HG03280 (cell line): ENCODE measurements around the gene NDUFS7.

Experiments
- ATAC-seq: cut with Tn5 transposase; IDR thresholded peaks from one replicate; pipeline ENCODE4 v1.9.1; 2021; ENCODE audit warnings: mild to moderate bottlenecking, moderate library complexity; ENCODE audit not compliant: unreplicated experiment

NDUFS7 gene

DNA sequence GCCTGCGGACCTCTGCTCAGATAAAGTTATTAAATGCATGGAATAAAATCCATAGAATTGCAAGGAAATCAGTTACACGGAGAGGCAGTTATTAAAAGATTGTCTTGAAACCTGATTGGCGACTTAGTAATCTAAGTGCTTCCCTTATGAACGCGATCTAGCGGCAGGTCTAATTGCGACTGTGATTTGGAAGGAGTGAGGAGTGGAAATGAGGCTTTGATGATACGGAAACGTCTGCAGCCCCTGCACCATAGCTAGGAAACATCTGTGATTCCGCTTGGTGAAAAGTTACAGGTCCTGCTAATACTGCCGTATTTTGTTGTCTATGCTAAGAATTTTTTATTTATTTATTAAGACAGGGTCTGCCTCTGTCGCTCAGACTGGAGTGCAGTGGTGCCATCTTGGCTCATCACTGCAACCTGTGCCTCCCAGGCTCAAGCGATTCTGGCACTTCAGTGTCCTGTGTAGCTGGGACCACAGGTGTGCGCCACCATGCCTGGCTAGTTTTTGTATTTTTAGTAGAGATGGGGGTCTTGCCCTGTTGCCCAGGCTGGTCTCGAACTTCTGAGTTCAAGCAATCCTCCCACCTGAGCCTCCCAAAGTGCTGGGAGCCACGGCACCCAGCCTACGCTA, 887 bp downstream of the NDUFS7 start:
- ATAC-seq: no peak

DNA sequence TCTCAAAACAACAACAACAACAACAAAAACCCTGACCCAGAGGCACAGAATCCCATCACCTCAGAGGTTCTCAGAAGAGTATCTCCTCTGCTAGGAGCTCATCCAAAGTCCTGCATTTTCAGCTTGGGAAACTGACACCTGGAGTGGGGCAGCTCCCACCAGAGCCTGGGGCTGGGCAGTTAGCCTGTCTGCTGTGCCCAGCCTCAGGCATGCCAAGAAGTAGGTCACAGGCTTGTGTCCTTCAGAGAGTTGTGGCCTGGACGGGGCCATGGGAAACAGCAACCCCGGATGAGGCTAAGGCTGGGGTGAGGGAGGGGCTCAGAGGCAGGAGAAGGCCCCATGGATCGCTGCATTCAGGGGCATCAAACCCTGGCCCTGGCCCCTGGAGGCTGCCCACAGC, 2.1 kb downstream of the NDUFS7 start:
- no peak for ATAC-seq

DNA sequence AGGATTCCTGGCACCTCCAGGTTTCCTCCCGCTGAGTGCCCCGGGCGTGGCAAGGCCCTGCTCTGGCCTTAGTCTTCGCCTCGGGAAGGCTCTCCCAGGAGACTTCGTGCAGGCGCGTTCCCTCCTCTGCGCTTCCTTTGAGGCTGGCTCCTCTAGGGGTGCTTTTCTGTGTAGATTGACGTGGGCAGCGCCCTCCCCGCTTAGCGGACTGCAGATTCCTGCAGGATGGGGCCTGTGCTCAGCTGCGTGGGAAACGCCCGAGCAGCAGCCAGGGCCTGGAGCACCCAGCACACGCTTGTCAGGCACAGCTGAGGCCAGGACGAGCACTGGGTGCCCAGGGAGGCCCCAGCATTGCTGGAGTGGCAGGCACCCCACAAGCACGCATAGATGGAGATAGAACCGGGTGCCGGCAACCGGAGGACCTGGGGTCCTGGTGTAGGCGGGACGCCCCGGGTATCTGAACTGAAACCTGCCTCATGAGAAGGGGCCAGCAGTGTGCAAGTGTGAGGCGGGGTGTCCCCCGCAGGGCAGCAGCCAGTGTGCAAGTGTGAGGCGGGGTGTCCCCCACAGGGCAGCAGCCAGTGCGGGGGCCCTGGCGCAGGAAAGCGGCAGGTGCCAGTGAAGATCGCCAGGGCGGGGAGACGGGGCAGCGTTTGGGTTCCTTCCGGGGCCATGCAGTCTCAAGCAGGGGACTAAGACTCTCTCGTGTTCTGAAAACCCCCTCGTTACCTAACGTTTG, 3.4 kb downstream of the NDUFS7 start:
- ATAC-seq: no peak

DNA sequence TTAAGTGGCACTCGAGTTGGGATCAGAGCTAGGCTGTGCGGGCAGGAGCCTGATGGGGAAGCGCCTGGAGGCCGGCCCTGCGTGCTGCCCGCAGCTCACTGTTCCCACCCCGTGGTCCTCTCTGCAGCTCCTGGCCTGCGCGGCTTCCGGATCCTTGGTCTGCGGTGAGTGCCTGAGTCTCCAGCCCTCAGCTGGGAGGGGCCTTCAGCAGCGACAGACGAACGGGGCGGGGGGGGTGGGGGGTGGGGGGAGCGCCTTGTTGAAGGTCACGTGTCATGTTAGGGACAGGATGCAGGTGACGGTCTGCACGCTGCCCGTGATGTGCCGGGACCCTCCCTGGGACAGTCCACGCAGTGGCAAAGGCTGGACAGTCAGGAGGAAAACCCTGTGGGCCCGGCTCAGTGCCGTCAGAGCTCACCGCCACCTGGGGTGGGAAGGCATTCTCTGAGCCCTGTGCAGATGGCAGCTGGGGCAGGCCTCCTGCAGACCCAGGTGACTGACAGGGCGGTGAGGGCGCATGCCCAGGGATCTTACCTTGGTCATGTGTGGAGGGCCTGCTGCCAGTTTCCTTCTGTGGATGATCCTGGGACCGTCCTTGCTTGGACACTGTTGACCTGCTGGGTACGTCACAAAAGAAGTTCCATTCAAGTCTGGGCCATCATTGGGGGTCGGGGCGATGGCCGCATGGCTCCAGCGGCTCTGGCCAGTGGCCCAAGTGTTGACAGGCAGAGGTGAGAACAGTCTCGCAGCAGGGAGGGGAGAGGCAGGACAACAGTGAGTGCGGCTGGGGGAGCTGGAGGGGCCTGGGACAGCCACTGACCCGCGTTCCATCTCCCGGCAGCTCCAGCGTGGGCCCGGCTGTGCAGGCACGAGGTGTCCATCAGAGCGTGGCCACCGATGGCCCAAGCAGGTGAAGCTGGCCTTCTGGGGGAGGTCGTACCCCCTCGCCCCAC, 4.3 kb downstream of the NDUFS7 start:
- ATAC-seq: no peak

DNA sequence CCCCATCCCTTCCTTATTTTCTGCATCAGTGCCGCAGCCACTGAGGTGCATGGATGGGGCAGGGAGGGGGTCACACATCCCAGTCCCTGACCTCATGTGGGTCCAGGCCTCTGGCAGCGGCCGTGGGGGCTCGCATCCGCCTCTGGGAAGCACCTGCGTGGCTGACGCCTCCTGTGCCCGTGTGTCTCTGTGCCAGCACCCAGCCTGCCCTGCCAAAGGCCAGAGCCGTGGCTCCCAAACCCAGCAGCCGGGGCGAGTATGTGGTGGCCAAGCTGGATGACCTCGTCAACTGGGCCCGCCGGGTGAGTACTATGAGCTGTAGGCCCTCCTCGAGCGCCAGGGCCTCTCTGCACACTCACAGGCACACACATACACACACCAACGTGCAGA, 4.9 kb downstream of the NDUFS7 start:
- ATAC-seq: no peak

DNA sequence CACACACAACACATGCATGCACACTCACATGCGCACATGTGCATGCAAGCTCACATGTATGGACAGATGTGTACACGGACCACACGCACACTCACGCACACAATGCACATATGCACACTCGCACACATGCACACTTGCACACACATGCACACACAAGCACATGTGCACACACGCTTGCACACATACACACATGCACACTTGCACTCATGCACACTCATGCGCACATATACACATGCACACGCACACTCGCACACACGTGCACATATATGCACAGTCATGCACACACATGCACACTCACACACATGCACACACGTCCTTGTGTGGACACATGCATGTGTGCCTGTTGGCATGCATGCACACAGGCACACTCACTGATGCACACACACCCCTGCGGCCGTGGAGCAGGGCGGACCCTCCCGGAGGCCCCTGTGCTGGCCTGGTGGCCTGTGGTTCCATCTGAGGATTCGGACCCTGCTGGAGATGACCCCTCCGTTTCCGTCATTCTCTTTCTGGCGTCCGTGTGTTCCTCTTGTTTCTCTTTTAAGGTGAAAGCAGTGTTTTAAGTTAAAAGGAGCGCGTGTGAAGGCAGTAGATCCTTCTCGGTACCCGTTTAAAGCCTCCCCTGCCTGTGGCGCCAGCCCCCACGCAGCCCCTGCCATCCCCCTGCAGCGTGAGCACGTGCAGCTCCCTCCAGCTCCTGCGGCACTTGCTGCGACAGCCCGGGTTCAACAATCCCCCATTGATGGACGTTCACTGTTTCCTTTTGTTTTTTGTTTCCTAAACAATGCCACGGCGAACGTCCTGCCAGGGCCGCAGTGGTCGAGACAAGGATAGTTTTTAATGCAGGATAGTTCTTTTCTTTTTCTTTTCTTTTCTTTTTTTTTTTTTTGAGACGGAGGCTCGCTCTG, 5.6 kb downstream of the NDUFS7 start:
- no peak for ATAC-seq

DNA sequence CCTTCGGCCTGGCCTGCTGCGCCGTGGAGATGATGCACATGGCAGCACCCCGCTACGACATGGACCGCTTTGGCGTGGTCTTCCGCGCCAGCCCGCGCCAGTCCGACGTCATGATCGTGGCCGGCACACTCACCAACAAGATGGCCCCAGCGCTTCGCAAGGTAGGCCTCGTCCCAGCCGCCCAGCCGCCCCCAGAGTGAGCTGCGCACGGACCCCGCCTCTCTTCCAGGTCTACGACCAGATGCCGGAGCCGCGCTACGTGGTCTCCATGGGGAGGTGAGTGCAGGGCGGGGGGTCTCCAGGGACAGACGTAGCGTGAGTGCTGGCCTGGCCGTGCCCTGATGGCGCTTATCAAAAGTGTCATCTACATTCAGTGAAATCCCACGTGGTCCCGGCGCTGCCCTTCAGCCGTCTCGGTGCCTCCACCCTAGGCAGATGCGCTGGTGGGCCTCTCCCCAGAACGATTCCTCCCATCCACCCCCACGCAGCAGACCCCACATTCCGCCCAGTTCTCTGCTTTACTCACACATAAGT, 7.2 kb downstream of the NDUFS7 start:
- ATAC-seq: no peak

DNA sequence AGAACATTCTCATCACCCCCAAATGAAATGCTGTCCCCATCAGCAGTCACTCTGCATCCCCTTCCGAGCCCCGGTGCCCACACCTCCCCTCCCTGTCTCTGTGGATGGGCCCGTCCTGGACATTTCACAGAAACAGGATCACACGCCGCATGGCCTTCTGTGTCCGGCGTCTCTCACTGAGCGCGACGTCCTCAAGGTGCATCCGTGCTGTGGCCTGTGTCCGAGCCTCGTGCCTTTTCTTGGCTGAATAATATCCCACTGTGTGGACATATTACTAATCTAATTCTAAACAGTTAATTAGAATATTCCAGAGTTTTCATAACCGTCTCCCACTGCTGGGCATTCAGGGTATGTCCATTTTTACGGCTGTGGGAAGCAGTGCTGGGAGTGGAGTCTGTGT, 8.7 kb downstream of the NDUFS7 start:
- ATAC-seq: no peak

DNA sequence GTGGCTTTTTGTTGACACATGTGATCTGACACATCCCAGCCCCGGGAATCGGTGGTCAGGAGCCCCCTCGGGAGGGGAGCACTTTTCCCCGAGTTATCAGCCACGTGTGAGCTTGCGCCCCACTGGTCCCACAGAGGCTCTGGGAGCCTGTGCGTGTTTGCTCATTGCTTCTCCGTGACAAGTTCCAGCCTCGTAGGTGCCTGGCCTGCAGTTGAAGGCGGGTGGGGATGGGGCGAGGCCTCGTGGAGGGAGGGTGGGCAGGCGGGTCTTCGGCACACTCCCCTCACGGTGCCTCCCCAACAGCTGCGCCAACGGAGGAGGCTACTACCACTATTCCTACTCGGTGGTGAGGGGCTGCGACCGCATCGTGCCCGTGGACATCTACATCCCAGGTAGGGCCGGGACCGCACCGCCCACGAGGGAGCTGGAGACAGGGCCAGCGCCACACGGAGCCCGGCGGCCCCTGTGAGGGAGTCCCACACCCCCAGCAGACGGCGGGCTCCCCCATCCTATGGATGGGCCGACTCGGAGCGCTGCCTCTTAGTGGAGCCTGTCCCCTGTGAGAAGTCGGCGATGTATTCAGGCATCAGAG, 9.3 kb downstream of the NDUFS7 start:
- no peak for ATAC-seq

DNA sequence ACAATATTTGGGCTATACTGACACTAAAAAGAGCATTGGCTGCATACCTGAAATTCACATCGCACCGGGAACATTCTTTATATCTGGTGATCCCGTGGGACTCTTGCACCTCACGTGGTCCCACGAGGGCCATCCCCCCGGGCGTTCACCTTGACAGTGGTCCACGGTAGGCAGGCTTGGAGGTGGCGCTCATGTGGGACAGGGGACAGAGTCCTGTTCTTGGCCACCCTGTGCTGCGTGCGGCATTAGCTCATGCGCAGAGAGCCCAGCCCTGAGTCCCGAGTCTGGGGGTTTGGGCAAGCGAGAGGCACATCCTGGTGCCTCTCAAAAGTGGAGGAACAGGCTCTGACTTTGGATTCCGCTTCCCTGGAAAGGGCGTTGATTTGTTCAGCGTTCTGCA, 10.1 kb downstream of the NDUFS7 start:
- ATAC-seq: no peak

DNA sequence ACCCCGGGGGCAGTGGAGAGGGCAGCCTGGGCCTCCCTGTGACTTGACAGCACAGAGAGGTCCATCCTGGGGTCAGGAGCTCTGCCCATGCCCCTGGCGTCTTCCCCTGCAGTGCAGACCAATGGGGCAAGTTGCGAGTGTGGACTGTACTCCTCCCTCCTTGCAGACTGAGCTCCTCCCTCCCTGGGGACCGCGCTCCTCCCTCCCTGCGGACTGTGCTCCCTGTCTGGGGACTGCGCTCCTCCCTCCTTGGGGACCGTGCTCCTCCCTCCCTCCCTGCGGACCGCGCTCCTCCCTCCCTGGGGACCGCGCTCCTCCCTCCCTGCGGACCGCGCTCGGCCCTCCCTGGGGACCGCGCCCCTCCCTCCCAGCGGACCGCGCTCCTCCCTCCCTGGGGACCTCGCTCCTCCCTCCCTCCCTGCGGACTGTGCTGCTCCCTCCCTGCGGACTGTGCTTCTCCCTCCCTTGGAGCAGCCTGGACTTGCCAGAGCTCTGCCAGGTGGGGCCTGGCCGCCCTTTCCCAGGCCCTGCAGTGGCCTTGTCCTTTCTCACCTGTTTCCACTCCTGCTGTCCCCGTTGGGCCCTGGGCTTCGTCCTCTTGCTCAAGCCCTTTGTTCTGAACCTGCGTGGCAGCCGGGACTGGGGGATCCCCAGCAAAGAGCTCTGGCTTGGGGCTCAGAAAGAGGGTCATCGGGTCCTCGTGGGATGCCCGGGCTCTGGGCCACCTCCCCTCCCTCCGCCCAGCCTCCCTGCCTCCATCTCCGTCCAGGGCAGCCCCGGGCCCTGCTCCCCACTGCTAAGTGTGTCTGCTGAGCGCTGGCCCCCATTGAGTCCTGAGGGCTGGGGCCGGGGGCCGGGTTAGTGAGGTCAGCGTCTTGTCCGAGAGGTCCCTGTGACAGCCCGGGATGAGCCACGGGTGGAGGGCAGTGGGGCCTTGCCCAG, 10.8 kb downstream of the NDUFS7 start:
- no peak for ATAC-seq

DNA sequence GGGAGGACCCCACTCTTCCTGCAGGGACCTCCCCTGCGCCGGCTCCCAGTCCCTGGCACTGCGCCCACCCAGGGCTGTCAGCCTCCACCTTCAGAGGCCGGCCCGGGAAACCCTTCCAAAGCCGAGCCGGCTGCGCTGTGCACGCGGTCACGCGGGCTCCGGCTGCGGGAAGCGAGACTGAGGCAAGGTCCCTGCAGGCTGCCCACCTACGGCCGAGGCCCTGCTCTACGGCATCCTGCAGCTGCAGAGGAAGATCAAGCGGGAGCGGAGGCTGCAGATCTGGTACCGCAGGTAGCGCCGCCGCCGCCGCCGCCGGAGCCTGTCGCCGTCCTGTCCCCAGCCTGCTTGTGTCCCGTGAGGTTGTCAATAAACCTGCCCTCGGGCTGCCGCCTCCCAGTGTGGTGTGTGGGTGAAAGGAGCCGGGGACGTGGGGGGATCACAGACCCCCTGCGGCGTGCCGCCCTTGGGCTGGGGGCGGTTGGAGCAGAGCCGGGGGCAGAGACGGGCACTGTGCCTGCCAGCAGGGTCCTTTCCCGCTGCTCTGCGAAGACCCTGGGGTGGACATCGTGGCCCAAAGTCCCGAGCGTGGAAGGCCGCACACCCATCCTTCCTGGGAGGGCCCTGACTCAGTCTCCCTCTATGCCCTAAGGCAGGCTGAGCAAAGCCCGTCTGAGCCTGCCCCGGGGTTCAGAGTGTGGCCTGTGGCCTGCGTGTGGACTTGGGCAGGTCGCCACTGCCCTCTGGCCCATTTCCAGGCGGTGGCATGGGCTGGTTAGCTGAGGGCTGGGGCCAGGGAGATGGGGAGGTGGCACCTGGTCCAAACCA, 11.7 kb downstream of the NDUFS7 start:
- no peak for ATAC-seq

DNA sequence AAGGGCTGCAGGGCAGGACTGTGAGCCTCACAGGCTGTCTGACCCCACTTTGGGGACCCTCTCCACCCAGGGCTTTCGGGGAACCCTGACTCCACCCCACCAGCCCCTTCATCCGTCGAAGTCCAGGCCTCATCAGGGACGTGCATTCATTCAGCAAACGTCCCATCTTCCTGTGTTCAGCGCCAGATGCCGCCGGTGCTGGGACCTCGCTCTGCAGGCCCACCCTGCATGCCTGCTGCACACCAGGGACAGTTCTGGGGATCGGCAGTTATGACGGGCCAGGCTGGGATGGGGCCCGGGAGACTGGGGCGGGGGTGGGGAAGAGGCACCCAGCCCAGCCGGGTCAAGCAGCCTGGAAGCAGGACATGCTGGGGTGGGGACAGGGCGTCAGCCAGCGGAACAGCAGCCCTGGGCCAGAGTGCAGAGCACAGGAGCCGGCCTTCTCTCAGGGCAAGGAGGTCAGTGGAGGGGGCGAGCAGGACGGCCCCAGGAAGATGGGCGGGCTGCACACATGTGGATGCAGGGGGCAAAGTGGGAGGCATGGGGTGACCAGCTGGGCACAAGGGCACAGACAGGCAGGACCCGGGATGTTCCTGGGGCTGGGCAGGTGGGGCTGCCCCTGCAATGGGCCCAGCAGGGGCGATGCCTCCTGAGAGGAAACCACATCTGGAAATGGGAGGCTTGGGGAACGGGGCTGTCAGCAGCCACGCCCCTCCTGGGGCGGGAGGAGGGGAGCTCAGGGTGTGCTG, 12.5 kb downstream of the NDUFS7 start:
- no peak for ATAC-seq

DNA sequence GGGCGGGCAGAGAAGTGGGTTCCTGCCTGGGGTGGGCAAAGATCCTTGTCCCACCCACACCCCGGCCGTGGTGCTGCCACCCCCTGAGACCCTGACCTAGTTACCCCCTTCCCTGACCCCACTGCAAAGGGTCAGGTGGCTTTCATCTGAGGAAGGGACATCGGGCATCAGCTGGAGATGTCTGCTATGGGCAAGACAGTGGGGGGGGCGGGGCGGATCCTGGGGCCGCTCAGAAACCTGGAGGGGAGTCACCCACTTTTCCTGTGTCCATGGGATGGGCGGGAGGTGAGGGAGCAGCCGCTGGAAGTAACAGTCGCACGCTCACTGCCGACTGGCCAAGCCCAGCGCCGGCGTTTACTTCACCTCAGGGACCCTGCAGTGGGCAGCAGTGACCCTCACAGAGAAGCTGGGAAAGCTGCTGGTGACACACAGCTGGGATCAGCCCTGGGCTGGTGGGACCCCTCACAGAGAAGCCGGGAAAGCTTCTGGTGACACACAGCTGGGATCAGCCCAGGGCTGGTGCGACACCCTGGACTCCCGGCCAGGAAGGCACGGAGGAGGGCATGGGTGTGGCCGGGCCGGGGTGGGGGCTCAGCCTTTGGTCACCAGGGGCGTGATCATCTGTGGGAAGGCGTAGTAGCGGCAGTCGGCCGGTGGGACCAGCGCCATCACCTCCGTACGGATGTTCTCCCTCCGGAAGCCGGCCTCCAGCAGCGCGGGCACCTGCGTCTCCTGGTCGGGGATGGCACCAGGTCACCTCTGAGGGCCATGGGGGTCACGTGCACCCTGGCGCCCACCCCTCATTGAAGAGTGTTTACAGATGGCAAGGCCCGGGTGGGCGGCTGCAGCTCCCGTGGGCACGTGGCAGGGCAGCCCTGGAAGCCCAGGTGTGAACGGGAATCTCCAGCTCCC, 13.3 kb downstream of the NDUFS7 start:
- ATAC-seq: no peak

DNA sequence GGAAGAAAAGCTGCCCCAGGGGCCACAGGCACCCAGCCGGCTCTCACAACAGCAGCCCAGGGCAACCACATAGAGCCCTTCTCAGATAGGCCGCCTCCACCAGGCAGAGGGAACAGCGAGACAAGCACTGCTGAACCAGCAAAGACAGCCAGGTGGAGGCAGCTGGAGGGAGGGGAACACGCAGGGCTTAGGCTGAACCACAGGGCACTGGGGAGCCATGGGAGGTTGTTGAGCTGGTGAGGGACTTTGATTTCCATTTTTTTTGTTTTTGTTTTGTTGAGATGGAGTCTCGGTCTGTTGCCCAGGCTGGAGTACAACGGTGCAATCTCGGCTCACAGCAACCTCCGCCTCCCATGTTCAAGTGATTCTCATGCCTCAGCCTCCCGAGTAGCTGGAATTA, 14.1 kb downstream of the NDUFS7 start:
- no peak for ATAC-seq

DNA sequence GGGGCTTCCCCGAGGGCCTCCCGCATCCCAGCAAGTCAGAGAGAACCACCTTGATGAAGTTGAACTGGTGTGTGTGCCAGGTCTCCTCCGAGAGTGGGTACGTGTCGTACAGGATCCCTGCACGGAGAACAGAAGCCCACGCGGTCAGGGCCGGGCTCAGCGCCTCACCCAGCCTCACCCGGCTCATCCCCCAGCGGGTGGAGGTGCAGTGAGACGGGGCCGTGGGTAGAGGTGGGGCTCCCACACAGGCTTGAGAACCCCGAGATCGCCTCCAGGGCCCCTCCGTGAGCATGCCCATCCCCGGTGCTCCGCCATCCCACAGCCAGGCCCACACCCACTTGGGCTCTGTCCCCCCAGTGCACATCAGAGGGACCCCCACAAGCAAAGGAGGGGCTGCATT, 15.4 kb downstream of the NDUFS7 start:
- no peak for ATAC-seq
